Endothelial cell (in vitro differentiated cells): ENCODE measurements around the gene ZNF22. TPM values are rescaled to one million over a fixed set of nuclear protein-coding genes. Genes with fewer than 3 reads are reported as not detected.

ENCODE experiments used
- DNase-seq: peaks from one replicate; pipeline ENCODE4 v3.0.0; 2021; ENCODE audit warnings: low spot score
- H3K27ac Mint-ChIP-seq: one replicate; pipeline ENCODE4 v1.8.0; 2021; ENCODE audit warnings: mixed read lengths, inconsistent platforms; ENCODE audit not compliant: unreplicated experiment
- H3K27me3 Mint-ChIP-seq: one replicate; pipeline ENCODE4 v1.8.0; 2021; ENCODE audit warnings: mild to moderate bottlenecking, moderate library complexity, mixed read lengths, inconsistent platforms; ENCODE audit not compliant: unreplicated experiment
- H3K36me3 Mint-ChIP-seq: one replicate; pipeline ENCODE4 v1.8.0; 2021; ENCODE audit warnings: mild to moderate bottlenecking, low read depth, mixed read lengths, inconsistent platforms; ENCODE audit not compliant: unreplicated experiment
- H3K4me1 Mint-ChIP-seq: one replicate; pipeline ENCODE4 v1.8.0; 2021; ENCODE audit warnings: mild to moderate bottlenecking, mixed read lengths, inconsistent platforms; ENCODE audit not compliant: unreplicated experiment
- H3K4me3 Mint-ChIP-seq: one replicate; pipeline ENCODE4 v1.8.0; 2021; ENCODE audit warnings: mild to moderate bottlenecking, mixed read lengths, inconsistent platforms; ENCODE audit not compliant: unreplicated experiment
- H3K9me3 Mint-ChIP-seq: one replicate; pipeline ENCODE4 v1.8.0; 2021; ENCODE audit warnings: mixed read lengths, inconsistent platforms; ENCODE audit not compliant: unreplicated experiment
- total RNA-seq: library from RNA; stranded (reverse); fragmentation: NEBNext Ultra II Directional; extraction: Animal tissue kit (Norgen Biotek cat#: 25700); gene quantifications from one replicate; pipeline ENCODE4 v1.2.1, GENCODE V29; 2021; ENCODE audit not compliant: unreplicated experiment
- TF ChIP-seq, protein P1 (sequence below): fragments of 200-600 bp; sonication (generic); IDR thresholded peaks from one replicate; pipeline ENCODE4 v1.5.0; 2021; ENCODE audit warnings: antibody characterized with exemption; ENCODE audit not compliant: unreplicated experiment

ZNF22 gene
- total RNA-seq, 1 donor from 2014 or later, result 39.2 TPM

DNA sequence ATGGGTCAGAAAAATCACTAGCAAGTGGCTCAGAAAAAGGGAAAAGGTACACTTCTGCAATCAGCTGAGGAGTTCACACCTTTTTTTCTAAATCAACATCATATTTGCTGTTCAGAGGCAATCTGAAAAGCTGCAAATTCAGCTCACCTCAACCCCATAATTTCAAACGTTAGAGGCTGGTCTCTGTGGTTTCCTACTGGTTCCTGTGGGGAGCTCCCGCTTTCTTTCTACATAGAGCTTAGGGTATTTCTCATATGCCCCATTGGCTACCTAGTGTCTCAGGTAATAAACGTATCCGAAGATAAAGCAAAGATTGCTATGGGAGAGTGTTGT, 5.2 kb upstream of the ZNF22 start:
- no peaks in the 10 kb centered on the region for H3K9me3 Mint-ChIP-seq
- no peak for DNase-seq
- H3K27ac Mint-ChIP-seq, result no peak overlapping the region
- TF ChIP-seq, protein P1, sequence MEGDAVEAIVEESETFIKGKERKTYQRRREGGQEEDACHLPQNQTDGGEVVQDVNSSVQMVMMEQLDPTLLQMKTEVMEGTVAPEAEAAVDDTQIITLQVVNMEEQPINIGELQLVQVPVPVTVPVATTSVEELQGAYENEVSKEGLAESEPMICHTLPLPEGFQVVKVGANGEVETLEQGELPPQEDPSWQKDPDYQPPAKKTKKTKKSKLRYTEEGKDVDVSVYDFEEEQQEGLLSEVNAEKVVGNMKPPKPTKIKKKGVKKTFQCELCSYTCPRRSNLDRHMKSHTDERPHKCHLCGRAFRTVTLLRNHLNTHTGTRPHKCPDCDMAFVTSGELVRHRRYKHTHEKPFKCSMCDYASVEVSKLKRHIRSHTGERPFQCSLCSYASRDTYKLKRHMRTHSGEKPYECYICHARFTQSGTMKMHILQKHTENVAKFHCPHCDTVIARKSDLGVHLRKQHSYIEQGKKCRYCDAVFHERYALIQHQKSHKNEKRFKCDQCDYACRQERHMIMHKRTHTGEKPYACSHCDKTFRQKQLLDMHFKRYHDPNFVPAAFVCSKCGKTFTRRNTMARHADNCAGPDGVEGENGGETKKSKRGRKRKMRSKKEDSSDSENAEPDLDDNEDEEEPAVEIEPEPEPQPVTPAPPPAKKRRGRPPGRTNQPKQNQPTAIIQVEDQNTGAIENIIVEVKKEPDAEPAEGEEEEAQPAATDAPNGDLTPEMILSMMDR, result no peak
- H3K4me3 Mint-ChIP-seq, result no peak overlapping the region
- H3K27me3 Mint-ChIP-seq, result peaks cover 19% of the 10 kb centered on the region
- peaks cover 38% of the 10 kb centered on the region for H3K4me1 Mint-ChIP-seq
- H3K36me3 Mint-ChIP-seq, result peaks cover 6% of the 10 kb centered on the region

DNA sequence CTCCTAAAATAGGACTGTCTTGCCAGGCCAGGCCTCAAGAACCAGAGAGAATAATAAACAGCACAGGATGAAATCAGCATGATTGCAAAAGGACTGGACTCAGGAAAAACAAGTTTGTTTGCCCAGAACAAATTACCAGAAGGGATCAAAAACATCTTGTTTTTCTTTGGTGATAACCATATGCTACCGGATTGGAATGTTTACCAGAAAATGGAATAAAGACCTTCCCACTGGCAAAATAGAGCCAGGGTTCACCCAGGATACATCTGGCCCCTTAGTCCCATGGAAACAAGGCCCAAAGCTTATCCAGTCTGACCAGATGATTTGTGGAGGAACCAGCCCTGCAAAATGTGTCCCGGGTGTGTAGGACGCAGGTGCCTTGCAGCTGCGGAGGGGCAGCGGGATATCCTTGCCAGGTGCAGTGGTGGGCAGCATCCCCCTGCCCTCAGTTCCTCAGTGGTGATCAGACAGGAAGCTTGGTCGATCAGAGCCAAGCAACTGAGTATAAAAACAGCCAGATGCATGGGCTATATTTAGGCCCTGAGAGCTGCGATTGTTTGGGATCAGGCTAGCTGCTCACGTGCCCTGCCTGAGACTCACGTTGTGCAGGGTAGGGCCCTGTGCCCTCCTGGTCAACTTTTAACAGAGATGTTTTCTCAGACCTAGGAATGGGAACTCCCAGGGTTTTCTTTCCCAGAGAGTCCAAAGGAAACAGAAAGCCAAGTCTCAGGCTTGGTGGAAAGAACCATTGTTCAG, 4.6 kb upstream of the ZNF22 start:
- DNase-seq, result no peak
- Mint-ChIP-seq H3K27ac (peak overlapping the region; percentile 48), H3K4me3 (no peak overlapping the region), H3K36me3 (peaks cover 6% of the 10 kb centered on the region), H3K27me3 (peaks cover 20% of the 10 kb centered on the region), H3K9me3 (no peaks in the 10 kb centered on the region), H3K4me1 (peaks cover 36% of the 10 kb centered on the region)
- TF ChIP-seq, protein P1, result no peak

DNA sequence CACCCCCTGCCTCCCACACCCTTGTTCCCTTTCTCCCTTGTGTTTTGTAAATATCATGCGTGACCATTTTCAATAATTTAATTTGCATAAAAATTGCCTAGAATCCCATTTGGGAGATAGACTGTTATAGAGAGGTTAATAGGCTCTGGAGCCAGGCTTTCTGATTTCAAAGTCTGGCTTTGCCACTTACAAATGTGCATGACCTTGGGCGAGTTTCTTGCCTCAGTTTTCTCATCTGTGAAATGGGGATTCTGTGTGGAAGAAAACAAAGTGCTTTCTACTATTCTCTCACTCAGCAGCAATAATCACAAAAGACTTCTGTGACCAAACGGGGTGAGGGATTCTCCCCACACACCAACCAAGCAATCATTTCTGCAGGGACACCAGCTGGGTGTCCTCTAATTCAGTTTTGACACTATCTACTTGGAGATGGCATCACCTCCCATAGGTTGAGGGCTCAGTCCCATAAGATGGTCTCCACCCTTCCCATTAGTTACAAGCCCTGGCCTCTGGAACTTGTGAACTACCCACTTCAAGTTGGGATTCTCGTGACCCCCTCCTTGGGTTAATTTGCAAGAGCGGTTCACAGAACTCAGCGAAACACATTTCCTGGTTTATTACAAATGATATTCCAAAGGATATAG, 3.5 kb upstream of the ZNF22 start:
- Mint-ChIP-seq H3K36me3 (peaks cover 6% of the 10 kb centered on the region), H3K4me3 (no peak overlapping the region), H3K4me1 (peaks cover 28% of the 10 kb centered on the region), H3K27ac (no peak overlapping the region), H3K27me3 (peaks cover 17% of the 10 kb centered on the region), H3K9me3 (no peaks in the 10 kb centered on the region)
- TF ChIP-seq, protein P1, result no peak
- DNase-seq, result no peak

DNA sequence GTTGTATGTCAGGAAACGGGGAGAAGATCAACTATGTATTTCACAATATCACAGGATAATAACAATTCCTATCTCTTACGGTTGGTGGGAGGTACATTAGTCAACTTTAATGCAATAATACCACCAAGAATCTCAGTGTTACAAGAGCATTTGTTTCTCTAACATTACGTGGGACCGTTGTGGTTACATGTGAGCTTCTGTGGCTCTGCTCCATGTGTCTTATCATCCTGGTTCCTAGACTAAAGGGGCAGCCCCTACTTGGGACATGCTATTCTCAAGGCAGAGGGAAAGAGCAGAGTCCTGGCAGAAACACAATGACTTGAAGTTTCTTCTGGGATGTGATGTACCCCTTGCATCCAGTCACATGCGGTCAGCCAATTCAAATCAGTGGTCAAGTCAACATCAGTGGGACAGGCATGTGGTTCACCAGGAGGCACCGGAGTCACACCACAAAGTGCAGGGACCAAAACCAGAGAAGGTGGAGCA, 2.5 kb upstream of the ZNF22 start:
- TF ChIP-seq, protein P1, result no peak
- DNase-seq, result no peak
- H3K27me3 Mint-ChIP-seq, result peaks cover 17% of the 10 kb centered on the region
- no peak overlapping the region for H3K4me3 Mint-ChIP-seq
- peak overlapping the region; percentile 70 for H3K27ac Mint-ChIP-seq
- H3K36me3 Mint-ChIP-seq, result peaks cover 7% of the 10 kb centered on the region
- H3K4me1 Mint-ChIP-seq, result peaks cover 32% of the 10 kb centered on the region
- no peaks in the 10 kb centered on the region for H3K9me3 Mint-ChIP-seq
